Mesenchymal stem cell (in vitro differentiated cells and primary cell): ENCODE data around the gene SLC29A2.

Experiments used
- DNase-seq: peaks from one replicate; pipeline ENCODE4 v3.0.0-alpha.2; 2013
- H2AFZ ChIP-seq: one replicate; pipeline ENCODE4 v1.6.1; 2013; ENCODE audit warnings: low read depth, mild to moderate bottlenecking, control low read depth, inconsistent platforms, low read length, moderate library complexity
- H2AK5ac ChIP-seq: 2 replicates; pipeline ENCODE4 v1.6.1; 2013; ENCODE audit warnings: low read length, moderate library complexity, mild to moderate bottlenecking, inconsistent platforms; ENCODE audit not compliant: severe bottlenecking
- H2BK120ac ChIP-seq: one replicate; pipeline ENCODE4 v1.6.1; 2013; ENCODE audit warnings: low read depth, mild to moderate bottlenecking, inconsistent platforms, low read length, moderate library complexity
- H2BK12ac ChIP-seq, 2 experiments: one replicate each; pipeline ENCODE4 v1.6.1; 2013; ENCODE audit warnings: inconsistent platforms in 2 of 2, low read length in 2 of 2, mild to moderate bottlenecking in 2 of 2, moderate library complexity in 2 of 2, control low read depth in 1 of 2
- H2BK15ac ChIP-seq: one replicate; pipeline ENCODE4 v1.6.1; 2013; ENCODE audit warnings: mild to moderate bottlenecking, low read depth, inconsistent platforms; ENCODE audit not compliant: poor library complexity, severe bottlenecking
- H2BK5ac ChIP-seq: 2 replicates; pipeline ENCODE4 v1.6.1; 2013; ENCODE audit warnings: low read depth, mild to moderate bottlenecking, low read length, control low read depth, inconsistent platforms; ENCODE audit not compliant: poor library complexity, severe bottlenecking
- H3K14ac ChIP-seq, 2 experiments: one replicate each; pipeline ENCODE4 v1.6.1; 2013; ENCODE audit warnings: inconsistent platforms in 2 of 2, low read length in 2 of 2, control low read depth in 1 of 2, mild to moderate bottlenecking in 1 of 2, moderate library complexity in 1 of 2
- H3K18ac ChIP-seq, 2 experiments: one replicate each; pipeline ENCODE4 v1.6.1; 2013; ENCODE audit warnings: inconsistent platforms in 2 of 2, low read length in 2 of 2, control low read depth in 1 of 2, low read depth in 1 of 2, mild to moderate bottlenecking in 1 of 2
- H3K23ac ChIP-seq, 2 experiments: one replicate each; pipeline ENCODE4 v1.6.1; 2013; ENCODE audit warnings: inconsistent platforms in 2 of 2, low read length in 2 of 2, mild to moderate bottlenecking in 2 of 2, moderate library complexity in 2 of 2, control low read depth in 1 of 2
- H3K27ac ChIP-seq: 2 replicates; pipeline ENCODE4 v1.5.1; 2013; ENCODE audit warnings: mild to moderate bottlenecking, moderate library complexity, low read length, control low read depth, inconsistent platforms; ENCODE audit not compliant: poor library complexity, severe bottlenecking
- H3K27me3 ChIP-seq, 2 experiments: 2 replicates each; pipeline versions ENCODE4 v1.6.1 to v1.7.0; 2013; ENCODE audit warnings: low read length in 2 of 2, mild to moderate bottlenecking in 2 of 2, moderate library complexity in 2 of 2, control low read depth in 1 of 2, inconsistent platforms in 1 of 2; ENCODE audit not compliant: control insufficient read depth in 1 of 2, insufficient read depth in 1 of 2
- H3K36me3 ChIP-seq, 2 experiments: 2 replicates each; pipeline versions ENCODE4 v1.6.1 to v1.7.0; 2013; ENCODE audit warnings: low read length in 2 of 2, control low read depth in 1 of 2, inconsistent platforms in 1 of 2, low read depth in 1 of 2, mild to moderate bottlenecking in 1 of 2; ENCODE audit not compliant: insufficient read depth in 2 of 2, control insufficient read depth in 1 of 2
- H3K4ac ChIP-seq, 2 experiments: one replicate each; pipeline ENCODE4 v1.6.1; 2013; ENCODE audit warnings: inconsistent platforms in 2 of 2, low read length in 2 of 2, mild to moderate bottlenecking in 2 of 2, moderate library complexity in 2 of 2, control low read depth in 1 of 2, low read depth in 1 of 2
- H3K4me1 ChIP-seq: 2 replicates; pipeline ENCODE4 v1.6.1; 2013; ENCODE audit warnings: low read depth, low read length, control low read depth; ENCODE audit not compliant: control insufficient read depth, insufficient read depth
- H3K4me2 ChIP-seq: 2 replicates; pipeline ENCODE4 v1.6.1; 2013; ENCODE audit warnings: low read length, mild to moderate bottlenecking, inconsistent platforms; ENCODE audit not compliant: poor library complexity, severe bottlenecking
- H3K4me3 ChIP-seq, 2 experiments: 2 replicates each; pipeline versions ENCODE4 v1.5.1 to v1.7.0; 2013; ENCODE audit warnings: low read length in 2 of 2, mild to moderate bottlenecking in 2 of 2, control low read depth in 1 of 2, low read depth in 1 of 2; ENCODE audit not compliant: insufficient read depth in 1 of 2
- H3K79me1 ChIP-seq: replicated peaks from 2 replicates; pipeline ENCODE4 v1.6.1; 2013; ENCODE audit warnings: mild to moderate bottlenecking, control low read depth, low read length, inconsistent platforms; ENCODE audit not compliant: poor library complexity, severe bottlenecking
- H3K9ac ChIP-seq: 2 replicates; pipeline ENCODE4 v1.7.0; 2013; ENCODE audit warnings: mild to moderate bottlenecking, low read length, moderate library complexity
- H3K9me3 ChIP-seq: 2 replicates; pipeline ENCODE4 v1.7.0; 2013; ENCODE audit warnings: mild to moderate bottlenecking, low read length; ENCODE audit not compliant: control insufficient read depth
- H4K8ac ChIP-seq: one replicate; pipeline ENCODE4 v1.6.1; 2013; ENCODE audit warnings: inconsistent platforms, mild to moderate bottlenecking, low read length, moderate library complexity
- H4K91ac ChIP-seq: one replicate; pipeline ENCODE4 v1.6.1; 2013; ENCODE audit warnings: mild to moderate bottlenecking, low read length, inconsistent platforms
- WGBS: methylation state at CpG from one replicate; pipeline ENCODE4 v1.1.7; 2013; ENCODE audit warnings: mixed read lengths; 5-methylcytosine and 5-hydroxymethylcytosine counted together

The SLC29A2 gene

GRCh38 chr11:66413167-66413566, 41.6 kb upstream of the SLC29A2 start:
- Histone ChIP-seq H4K91ac (peak overlapping the region; percentile 22), H2BK15ac (no peak overlapping the region), H3K14ac (no peak overlapping the region), H2BK12ac (no peak overlapping the region), H2AFZ (no peak overlapping the region), H3K36me3 (no peaks in the 10 kb centered on the region), H2BK120ac (no peak overlapping the region), H3K27me3 (peaks cover 44 to 70% of the 10 kb centered on the region in 2 experiments), H3K4ac (no peak overlapping the region), H3K4me1 (peaks cover 11% of the 10 kb centered on the region), H3K27ac (no peak overlapping the region), H3K23ac (no peak overlapping the region), H3K79me1 (no peaks in the 10 kb centered on the region), H2AK5ac (no peak overlapping the region), H3K18ac (no peak overlapping the region), H3K9ac (no peak overlapping the region), H2BK5ac (no peak overlapping the region), H3K4me3 (no peak overlapping the region), H4K8ac (no peak overlapping the region), H3K4me2 (no peak overlapping the region), H3K9me3 (no peaks in the 10 kb centered on the region)
- WGBS: 81% methylated on average over 6 of the region's 6 CpGs
- DNase-seq: no peak

DNA sequence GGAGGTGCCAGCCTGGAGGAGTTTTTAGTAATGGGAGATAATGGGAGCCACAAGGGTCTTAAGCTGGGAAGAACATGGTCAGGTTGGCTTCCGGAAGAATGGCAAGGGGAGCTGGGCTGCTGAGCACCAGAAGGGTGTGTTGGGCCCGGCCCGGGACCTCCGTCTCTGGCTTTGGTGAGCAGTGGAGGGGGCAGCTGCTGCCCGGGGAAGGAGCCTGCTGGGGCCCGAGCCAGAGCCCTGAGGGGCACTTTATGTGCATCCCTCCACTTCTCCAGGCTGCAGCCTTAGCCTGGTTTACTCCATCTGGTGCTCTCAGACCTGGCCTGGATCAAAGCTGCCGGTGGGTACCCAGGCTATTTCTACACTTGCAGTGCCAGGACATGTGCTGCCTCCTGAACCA, 40.5 kb upstream of the SLC29A2 start:
- Histone ChIP-seq H3K4me3 (no peak overlapping the region), H3K4me2 (no peak overlapping the region), H3K79me1 (no peaks in the 10 kb centered on the region), H2BK120ac (no peak overlapping the region), H4K8ac (no peak overlapping the region), H2AFZ (no peak overlapping the region), H3K27me3 (peaks cover 53 to 76% of the 10 kb centered on the region in 2 experiments), H2BK15ac (no peak overlapping the region), H4K91ac (no peak overlapping the region), H2BK12ac (no peak overlapping the region), H2AK5ac (no peak overlapping the region), H3K9ac (no peak overlapping the region), H3K14ac (no peak overlapping the region), H3K27ac (no peak overlapping the region), H3K18ac (no peak overlapping the region), H2BK5ac (no peak overlapping the region), H3K4me1 (peaks cover 7% of the 10 kb centered on the region), H3K23ac (no peak overlapping the region), H3K9me3 (no peaks in the 10 kb centered on the region), H3K4ac (no peak overlapping the region), H3K36me3 (no peaks in the 10 kb centered on the region)
- 91% methylated on average over 7 of the region's 7 CpGs for WGBS
- DNase-seq: no peak

DNA sequence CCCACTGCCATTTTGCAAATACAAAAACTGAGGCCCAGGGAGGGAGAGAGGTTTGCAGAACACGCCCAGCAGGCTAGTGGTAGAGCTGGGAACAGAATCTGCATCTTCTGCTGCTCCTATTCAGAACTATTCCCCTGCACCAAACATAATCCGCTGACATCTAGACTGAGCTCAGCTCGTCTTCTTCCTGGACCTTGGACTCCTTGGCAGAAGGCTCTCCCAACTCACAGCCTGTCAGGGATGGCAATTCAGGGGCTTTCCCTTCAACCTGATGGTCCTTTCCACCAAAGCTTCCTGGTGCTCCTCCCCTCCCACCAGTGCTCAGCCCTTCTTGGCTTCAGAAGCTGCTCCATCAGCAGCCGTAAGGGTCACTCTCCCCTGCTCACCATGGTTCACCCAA, 39.8 kb upstream of the SLC29A2 start:
- H3K23ac ChIP-seq: no peak overlapping the region
- WGBS: 58% methylated on average over 4 of the region's 4 CpGs

GRCh38 chr11:66410191-66410590, 38.6 kb upstream of the SLC29A2 start:
- Histone ChIP-seq H2BK15ac (no peak overlapping the region), H3K27me3 (peaks cover 72% of the 10 kb centered on the region in 2 experiments), H3K4me2 (no peak overlapping the region), H3K4me1 (peaks cover 7% of the 10 kb centered on the region), H3K4me3 (no peak overlapping the region), H3K23ac (no peak overlapping the region), H3K36me3 (no peaks in the 10 kb centered on the region), H3K4ac (no peak overlapping the region), H3K9me3 (no peaks in the 10 kb centered on the region), H4K8ac (no peak overlapping the region), H2BK5ac (no peak overlapping the region), H2AFZ (no peak overlapping the region), H2AK5ac (no peak overlapping the region), H2BK12ac (no peak overlapping the region), H3K79me1 (no peaks in the 10 kb centered on the region), H3K18ac (no peak overlapping the region), H4K91ac (no peak overlapping the region), H3K9ac (no peak overlapping the region), H3K14ac (no peak overlapping the region), H3K27ac (no peak overlapping the region), H2BK120ac (no peak overlapping the region)
- no peak for DNase-seq
- 86% methylated on average over 12 of the region's 12 CpGs for WGBS

More for the DNA sequence above, 39.8 kb upstream of the SLC29A2 start:
- Histone ChIP-seq H2AK5ac (no peak overlapping the region), H3K4me1 (peaks cover 7% of the 10 kb centered on the region), H3K4me2 (no peak overlapping the region), H2BK12ac (no peak overlapping the region), H2BK15ac (no peak overlapping the region), H3K18ac (no peak overlapping the region), H2BK5ac (no peak overlapping the region), H3K27ac (no peak overlapping the region), H3K36me3 (no peaks in the 10 kb centered on the region), H3K9me3 (no peaks in the 10 kb centered on the region), H4K8ac (no peak overlapping the region), H3K4ac (no peak overlapping the region), H2BK120ac (no peak overlapping the region), H4K91ac (no peak overlapping the region), H3K27me3 (peaks cover 60 to 73% of the 10 kb centered on the region in 2 experiments), H2AFZ (no peak overlapping the region), H3K14ac (no peak overlapping the region), H3K79me1 (no peaks in the 10 kb centered on the region), H3K4me3 (no peak overlapping the region), H3K9ac (no peak overlapping the region)
- DNase-seq: no peak
